GM19397 (cell line): ENCODE results near the gene DIP2C.

Experiments
- ATAC-seq: cut with Tn5 transposase; IDR thresholded peaks from one replicate; pipeline ENCODE4 v1.9.1; 2021; ENCODE audit warnings: mild to moderate bottlenecking, moderate library complexity; ENCODE audit not compliant: unreplicated experiment

The DIP2C gene

GRCh38 chr10:677750-678661 lies 11.5 kb downstream of the DIP2C start:
- ATAC-seq: no peak

GRCh38 chr10:677038-677437 lies 12.4 kb downstream of the DIP2C start:
- ATAC-seq: no peak

- no peak for ATAC-seq
Measured at GRCh38 chr10:676178-676577, 13.3 kb downstream of the DIP2C start.

GRCh38 chr10:675532-675931 lies 13.9 kb downstream of the DIP2C start:
- ATAC-seq: no peak

- no peak for ATAC-seq
Measured at GRCh38 chr10:673492-673891, 16.0 kb downstream of the DIP2C start.

GRCh38 chr10:672992-673391 lies 16.5 kb downstream of the DIP2C start:
- ATAC-seq: no peak

- ATAC-seq: no peak
Measured at GRCh38 chr10:672203-672602, 17.3 kb downstream of the DIP2C start.

GRCh38 chr10:670990-671389 lies 18.5 kb downstream of the DIP2C start:
- no peak for ATAC-seq

GRCh38 chr10:670038-670437 lies 19.4 kb downstream of the DIP2C start:
- ATAC-seq: no peak

- no peak for ATAC-seq
Measured at GRCh38 chr10:668786-669485, 20.5 kb downstream of the DIP2C start.

GRCh38 chr10:667602-668143 lies 21.8 kb downstream of the DIP2C start:
- no peak for ATAC-seq

GRCh38 chr10:667096-667495 lies 22.4 kb downstream of the DIP2C start:
- ATAC-seq: no peak

GRCh38 chr10:666237-667012 lies 23.0 kb downstream of the DIP2C start:
- no peak for ATAC-seq

GRCh38 chr10:665579-666091 lies 23.8 kb downstream of the DIP2C start:
- ATAC-seq: no peak

- ATAC-seq: no peak
Measured at GRCh38 chr10:664893-665292, 24.6 kb downstream of the DIP2C start.

GRCh38 chr10:664301-664700 lies 25.2 kb downstream of the DIP2C start:
- ATAC-seq: no peak

- ATAC-seq: no peak
Measured at GRCh38 chr10:663831-664251, 25.6 kb downstream of the DIP2C start.

- ATAC-seq: no peak
Measured at GRCh38 chr10:663466-663751, 26.1 kb downstream of the DIP2C start.

- ATAC-seq: no peak
Measured at GRCh38 chr10:662686-663465, 26.6 kb downstream of the DIP2C start.

- ATAC-seq: no peak
Measured at GRCh38 chr10:662223-662605, 27.3 kb downstream of the DIP2C start.
